Activated T-cell treated with anti-CD3 and anti-CD28 coated beads, Interleukin-2, amount 50 U/mL, for 1 hour (primary cell): ENCODE results near the gene ELAVL2.

Source experiments
- DNase-seq: peaks from one replicate; pipeline ENCODE4 v3.0.0-alpha.2; 2020

The ELAVL2 gene

DNA sequence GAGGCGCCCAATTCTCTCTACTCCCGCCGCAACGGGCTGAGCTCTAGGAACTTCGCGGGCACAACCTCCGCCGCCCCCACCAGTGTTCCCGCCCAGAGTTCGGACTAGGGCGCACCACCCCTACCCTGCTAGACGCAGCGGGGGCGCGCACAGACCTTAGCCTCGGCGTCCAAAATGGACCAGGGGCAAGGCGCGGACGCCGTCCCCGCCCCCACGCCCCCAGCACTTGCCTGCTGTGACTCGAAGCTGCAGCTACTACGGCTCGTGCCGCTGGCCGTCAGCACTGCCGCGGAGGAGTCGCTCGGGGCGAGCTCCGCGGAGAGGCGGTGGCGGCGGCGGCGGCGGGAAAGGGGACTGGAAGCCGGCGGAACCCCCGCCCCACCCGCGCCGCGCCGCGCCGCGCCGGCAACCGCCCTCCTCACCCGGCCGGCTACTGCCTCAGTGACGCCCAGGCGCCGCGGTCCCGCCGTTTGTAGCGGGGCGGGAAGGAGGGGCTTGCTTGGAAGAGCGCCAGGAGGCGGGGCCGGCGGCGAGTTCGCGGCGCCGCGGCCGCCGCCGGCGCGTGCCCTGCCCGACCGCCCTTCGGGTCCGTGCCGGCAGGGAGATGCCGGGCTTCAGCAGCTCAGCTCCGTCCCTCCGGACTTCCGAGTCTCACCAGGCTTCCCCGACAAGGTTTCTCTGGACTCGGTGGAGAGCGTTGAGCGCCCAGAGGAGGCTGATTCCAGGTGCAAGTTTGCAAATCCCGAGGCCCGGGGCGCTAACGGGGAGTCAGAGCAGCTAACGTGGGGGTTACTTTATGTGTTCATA lies 4.5 kb downstream of the ELAVL2 start:
- no peak for DNase-seq

- DNase-seq = no peak
Observed at GRCh38 chr9:23820451-23821374, 5.3 kb downstream of the ELAVL2 start.

DNA sequence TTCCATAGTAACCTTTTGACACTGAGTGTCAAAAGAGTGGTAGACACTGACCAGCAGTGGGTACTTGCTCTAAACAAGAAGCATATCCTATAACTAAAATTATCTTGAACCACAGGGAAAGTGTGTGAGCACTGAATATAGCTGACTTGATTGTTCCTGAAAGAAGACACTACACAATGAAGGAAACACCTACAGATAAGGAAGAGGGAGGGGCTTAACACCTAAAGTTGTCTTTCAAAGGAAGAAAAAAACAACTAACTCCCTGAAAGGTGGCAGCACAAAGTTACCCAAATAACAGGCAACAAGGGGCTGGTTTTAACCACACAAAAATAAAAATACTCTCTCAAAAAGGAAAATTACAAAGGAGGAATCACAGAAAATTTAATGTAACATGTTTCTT lies 6.6 kb downstream of the ELAVL2 start:
- no peak for DNase-seq

DNA sequence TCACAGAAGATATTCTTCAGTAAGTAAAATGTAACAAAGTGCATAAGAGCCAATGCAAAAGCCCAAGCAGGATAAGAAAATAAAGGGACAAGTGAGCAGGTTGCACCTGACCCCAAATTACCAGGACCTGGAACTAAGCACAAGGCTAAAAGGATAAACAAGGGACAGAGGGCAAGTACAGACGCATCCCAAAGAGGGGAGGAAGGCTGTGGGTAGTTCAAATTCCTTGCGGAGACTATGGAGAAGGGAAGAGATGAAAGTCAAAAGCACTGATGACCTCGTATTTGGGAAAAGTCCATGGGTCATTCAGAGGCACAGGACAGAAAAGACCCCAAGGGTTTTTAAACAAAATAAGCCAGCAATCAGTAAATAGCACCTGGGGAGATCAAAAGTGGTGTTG lies 11.8 kb downstream of the ELAVL2 start:
- no peak for DNase-seq

- no peak for DNase-seq
Observed at GRCh38 chr9:23812673-23813072, 13.4 kb downstream of the ELAVL2 start.

DNA sequence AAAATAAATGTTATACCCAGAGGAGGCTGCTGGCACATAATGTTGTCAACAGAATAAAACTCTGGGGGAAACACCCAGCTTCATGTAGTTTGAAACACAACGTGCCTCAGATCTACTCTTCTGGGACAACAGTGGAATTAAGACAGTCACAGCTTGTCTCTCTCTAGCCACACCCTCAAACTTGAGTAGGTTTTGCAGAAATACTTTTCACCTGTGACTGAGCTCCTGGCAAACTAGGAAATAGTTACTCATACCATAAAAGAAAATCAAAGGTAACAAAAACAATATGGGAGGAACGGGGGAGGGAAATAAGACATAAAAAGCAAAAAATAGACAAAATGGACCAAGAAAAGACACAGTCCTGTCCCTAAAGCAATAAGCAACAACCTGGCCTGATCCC lies 14.4 kb downstream of the ELAVL2 start:
- DNase-seq = no peak

GRCh38 chr9:23803216-23803615 lies 22.8 kb downstream of the ELAVL2 start:
- DNase-seq = no peak

DNA sequence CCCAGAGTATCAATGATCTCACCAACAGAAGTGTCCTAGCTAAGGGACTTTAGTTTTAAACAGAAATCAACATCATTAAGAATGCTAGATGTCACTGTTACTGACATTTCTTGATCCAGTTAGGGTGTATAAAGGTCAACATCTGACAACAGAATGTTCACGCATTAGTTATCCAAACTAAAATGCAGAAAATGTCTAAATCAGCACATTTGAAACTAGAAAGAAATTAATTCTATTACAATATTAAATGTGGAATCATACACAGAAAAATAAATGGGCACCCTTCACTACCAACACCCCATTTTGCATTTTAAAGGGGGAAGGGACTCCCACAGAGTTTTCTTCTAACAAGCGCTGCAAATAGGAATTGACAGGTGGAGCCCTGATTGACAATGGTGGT lies 24.5 kb downstream of the ELAVL2 start:
- no peak for DNase-seq

DNA sequence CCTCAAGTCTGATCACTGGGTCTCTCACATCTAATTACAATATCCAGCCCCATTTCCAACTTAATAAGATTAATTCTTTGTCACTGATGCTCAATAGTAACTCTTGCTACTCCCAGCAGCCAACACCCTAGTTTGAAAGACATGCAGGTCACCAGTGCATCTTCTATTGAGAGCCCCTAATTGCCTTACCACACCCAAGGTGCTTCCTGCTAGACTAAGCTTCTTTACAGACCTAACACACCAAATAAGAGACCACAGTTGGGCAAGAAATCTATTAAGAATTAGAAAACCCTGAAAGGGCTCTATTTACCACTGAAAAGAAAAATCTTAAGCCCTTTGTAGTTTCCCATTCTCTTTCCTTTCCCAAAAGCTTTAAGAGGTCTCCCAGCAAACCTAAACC lies 26.5 kb downstream of the ELAVL2 start:
- DNase-seq = no peak

DNA sequence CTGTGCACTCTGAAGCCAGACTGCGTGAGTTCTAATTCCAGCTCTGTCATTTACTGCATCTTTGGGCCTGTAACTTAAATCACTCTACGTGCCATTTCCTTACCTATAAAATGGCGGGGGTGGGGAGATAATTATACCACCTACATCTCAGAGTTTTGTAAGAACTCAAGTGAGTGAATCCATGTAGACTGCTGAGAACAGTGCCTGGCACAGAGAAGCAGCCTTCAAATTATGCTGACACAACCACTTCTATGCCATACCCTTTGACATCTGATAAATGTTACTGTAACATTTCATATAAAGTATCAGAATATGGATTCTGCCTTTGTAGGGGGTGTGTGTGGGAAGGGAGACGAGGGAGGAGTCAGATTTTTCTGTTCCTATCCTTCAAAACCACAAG lies 27.7 kb downstream of the ELAVL2 start:
- DNase-seq = no peak

GRCh38 chr9:23796209-23796608 lies 29.8 kb downstream of the ELAVL2 start:
- no peak for DNase-seq

DNA sequence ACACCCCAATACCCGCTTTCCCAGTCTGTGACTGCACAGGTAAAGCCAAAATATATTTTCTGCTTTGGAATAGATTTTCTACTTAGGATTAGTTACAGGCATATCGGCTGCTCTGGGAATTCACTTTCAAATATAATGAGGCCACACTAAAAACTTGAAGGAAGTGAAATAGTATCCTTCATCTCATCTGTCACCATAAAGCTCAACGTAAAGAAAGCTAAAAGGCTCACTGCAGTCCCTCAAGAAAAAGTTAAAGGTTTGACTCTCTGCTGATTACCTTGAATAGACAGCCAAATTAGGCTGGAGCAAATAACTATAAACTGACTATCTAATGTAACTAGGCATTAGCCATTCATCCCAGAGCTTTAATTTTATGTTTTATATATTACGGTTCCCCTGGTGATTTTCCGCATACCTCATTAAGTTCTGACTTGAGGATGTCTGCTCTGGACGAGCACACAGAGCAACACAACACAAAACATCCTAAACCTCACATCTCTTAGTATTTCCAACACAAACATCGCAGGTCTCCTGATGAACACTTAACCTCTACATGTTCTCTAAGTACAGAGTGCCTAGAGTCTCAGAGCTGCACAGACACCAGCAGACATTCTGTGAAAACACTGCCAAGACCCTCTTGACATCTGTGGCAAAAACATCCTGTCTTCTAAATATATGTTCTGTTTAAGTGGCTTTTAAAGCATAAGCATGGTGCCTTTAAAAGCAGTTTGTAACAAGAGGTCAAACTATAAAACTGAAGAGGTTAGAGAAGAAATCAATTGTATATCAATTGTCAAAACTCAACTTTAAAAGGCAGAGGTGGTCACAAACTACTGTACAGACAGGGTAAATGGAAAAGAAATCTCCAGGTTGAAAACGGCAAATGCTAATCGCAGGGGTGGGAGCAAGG lies 35.4 kb downstream of the ELAVL2 start:
- no peak for DNase-seq

DNA sequence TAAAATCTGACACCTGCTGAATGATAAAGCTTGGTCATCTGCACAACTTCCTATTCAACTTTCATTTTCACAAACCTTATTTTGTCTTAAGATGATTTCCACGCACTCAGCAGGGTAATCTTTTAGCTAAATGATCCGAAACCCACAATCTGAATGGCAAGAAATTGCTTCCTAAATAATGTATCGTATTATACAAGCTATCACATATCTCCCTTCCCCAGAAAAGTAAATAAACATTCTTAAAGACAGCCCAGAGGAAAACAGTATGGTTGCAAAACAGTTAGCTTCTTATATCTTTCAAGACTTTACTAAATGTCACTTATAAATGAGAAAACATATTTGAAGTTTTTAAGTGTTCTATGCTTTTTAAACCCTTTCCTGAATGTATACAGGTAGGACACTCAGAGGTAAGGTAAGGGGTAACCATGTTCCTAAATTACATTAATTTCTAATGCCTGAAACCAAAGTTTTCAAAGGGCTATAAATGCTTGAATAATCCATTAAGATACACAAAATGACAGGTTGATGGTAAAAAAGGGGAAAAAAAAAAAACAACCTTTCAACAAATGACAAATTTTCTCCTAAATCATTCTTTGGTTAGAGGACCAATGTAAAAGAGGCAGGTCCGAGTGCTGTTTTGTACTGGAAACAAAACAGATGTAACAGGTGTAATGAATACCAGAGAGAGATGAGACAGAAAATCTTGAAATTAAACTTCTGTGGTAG lies 36.3 kb downstream of the ELAVL2 start:
- no peak for DNase-seq

GRCh38 chr9:23784962-23785361 lies 41.1 kb downstream of the ELAVL2 start:
- no peak for DNase-seq

DNA sequence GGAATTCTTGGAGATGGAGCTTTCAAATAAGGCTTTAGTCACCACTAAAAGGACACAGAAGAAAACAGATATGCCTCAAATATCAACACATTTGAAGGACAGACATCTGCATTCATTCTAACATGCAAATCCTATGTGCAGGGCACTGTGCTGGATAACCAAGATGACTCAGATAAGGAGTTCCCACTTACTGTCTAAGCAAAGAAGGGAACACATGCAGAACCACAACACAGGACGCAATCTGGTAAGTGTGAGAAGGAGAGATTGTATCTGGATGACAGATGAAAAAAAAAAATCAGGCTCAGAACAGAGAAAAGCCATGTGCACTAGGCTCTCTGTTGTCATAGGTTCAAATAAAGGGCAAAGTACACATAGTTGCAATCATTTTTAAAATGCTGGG lies 42.5 kb downstream of the ELAVL2 start:
- no peak for DNase-seq

DNA sequence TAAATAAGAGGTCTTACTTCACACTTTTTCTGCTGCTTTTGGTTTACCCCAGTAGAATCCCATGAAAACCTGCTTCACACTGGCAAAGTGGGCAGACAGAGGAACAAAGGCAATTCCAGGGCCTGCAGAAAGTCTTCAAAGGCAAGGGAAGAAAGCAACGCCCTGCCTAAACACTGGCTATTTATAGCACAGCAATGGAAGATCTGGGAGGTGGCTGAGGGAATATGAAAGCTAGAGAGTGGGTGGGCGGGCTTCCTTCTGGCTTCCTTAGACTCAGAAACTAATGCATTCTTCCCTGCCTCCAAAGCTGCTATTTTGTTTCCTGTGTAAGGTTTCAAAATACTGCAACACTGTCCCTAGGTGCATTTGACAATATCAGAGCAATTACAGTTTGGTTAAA lies 46.8 kb downstream of the ELAVL2 start:
- no peak for DNase-seq

- DNase-seq = no peak
Observed at GRCh38 chr9:23777328-23777727, 48.7 kb downstream of the ELAVL2 start.

DNA sequence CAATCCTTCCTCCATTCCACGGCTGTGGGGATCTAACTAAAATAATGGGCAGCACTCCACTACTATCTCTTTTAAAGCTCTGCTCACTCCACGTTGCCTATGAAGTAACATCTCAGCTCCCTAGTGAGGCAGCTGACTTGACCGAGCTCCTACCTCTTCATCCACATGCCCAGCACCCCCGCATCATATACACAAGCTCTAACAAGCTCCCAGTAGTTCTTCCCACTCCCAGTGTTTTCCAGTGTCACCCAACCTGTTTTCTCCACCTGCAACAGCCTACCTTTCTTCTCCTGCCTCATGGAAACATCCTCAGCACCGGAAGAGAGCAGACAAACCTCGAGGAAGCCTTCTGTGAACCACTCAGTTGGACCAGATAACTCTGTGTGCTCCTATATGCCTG lies 50.5 kb downstream of the ELAVL2 start:
- DNase-seq = no peak

- DNase-seq = no peak
Observed at GRCh38 chr9:23774266-23774665, 51.8 kb downstream of the ELAVL2 start.

- no peak for DNase-seq
Observed at GRCh38 chr9:23772385-23772783, 53.7 kb downstream of the ELAVL2 start.

- no peak for DNase-seq
Observed at GRCh38 chr9:23771746-23772384, 54.2 kb downstream of the ELAVL2 start.
